ENCODE data around the gene CGN.

- no peak for TF ChIP-seq CTCF (IDR thresholded peaks at IDR 0.05 in 8 of 11, conservative IDR thresholded peaks at IDR 0.05 in 3 of 11)
- no peak for TF ChIP-seq POLR2A (IDR thresholded peaks at IDR 0.05)
- TF ChIP-seq POLR2AphosphoS5 (IDR thresholded peaks at IDR 0.05), result no peak
Observed at GRCh38 chr1:151585622-151586021, 74.4 kb downstream of the CGN start.

Data from spleen (tissue), 7 donors.